H54 (cell line): ENCODE measurements around the gene RAB40B.

Experiments used
- DNase-seq: peaks from one replicate; pipeline ENCODE4 v3.0.0; 2011; ENCODE audit warnings: low spot score, mixed read lengths; ENCODE audit not compliant: insufficient read length
- FAIRE-seq: peaks from 3 replicates; lab custom pipeline; 2011; peaks lifted over from hg19 to GRCh38; lab: Jason Lieb, UNC
- POLR2A ChIP-seq: IDR thresholded peaks from 2 replicates; pipeline ENCODE4 v1.6.1; 2011; ENCODE audit warnings: low read depth, mild to moderate bottlenecking, low read length

Gene RAB40B

GRCh38 chr17:82693168-82693867 is 5.2 kb downstream of the RAB40B start:
- DNase-seq (no peak), FAIRE-seq (no peak)
- TF ChIP-seq POLR2A, result no peak

DNA sequence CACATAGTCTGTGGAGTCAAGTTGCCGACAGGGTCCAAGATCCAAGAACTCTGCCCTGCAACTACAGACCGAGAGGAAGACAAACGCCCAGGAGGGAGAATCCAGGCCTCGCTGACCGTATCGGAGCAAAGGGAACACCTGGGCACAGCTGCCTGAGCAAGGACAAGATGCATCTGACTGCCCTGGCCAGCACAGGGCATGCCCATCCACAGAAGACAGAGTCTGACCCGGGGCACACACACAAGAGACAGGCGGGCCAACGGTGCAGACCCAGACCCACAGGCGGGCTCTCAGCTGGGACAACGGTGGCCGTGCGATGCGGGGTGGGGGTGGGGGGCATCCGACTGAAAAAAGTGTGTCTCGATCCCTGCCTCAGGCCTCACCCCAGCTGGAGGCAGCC is 6.2 kb downstream of the RAB40B start:
- FAIRE-seq (no peak), DNase-seq (no peak)
- no peak for TF ChIP-seq POLR2A

GRCh38 chr17:82691714-82692113 is 6.8 kb downstream of the RAB40B start:
- FAIRE-seq (no peak), DNase-seq (no peak)
- TF ChIP-seq POLR2A, result no peak

DNA sequence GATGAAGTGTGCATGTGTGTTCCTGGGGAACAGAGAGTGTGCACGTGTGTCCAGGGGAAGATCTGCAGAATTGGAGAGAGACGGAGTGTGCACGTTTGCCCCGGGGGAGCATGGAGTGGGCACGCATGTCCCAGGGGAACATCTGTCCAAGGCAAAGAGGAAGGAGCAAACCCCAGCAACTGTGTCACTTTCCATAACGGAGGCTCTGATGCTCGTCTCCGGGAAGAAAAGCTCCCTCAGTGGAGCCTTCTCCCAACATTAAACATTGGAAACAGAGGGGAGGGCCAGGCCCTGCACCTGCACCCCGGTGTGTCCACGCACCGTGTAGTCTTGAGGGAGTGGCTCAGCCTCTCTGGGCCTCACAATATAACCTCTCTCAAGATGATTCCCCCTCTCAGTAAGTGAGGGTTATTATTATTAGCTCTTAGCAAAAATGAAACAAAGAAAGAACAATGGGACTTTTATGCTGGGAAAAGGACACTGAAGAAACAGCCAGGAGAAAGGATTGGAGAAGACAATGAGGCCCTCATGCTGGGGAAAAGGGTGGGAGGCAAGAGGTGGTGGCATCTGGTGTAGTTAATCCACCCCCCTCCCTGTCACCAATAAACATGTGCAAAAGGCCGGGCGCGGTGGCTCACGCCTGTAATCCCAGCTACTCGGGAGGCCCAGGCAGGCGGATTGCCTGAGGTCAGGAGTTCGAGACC is 7.6 kb downstream of the RAB40B start:
- TF ChIP-seq POLR2A, result no peak
- FAIRE-seq (no peak), DNase-seq (no peak)

GRCh38 chr17:82689077-82689476 is 9.4 kb downstream of the RAB40B start:
- DNase-seq (no peak), FAIRE-seq (no peak)
- TF ChIP-seq POLR2A, result no peak

DNA sequence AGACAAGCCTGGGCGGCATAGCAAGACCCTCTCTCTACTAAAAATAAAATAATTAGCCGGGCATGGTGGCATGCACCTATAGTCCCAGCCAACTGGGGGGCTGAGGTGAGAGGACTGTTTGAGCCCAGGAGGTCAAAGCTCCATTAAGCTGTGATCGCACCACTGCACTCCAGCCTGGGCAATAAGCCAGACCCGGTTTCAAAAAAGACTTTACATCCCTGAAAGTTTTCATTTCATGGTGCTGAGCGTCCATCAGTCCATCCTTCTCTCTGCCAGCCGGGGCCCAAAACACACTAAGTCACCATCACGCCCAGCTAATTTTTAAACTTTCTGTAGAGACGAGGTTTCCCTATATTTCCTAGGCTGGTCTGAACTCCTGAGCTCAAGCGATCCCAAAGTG is 10.6 kb downstream of the RAB40B start:
- DNase-seq (no peak), FAIRE-seq (no peak)
- no peak for TF ChIP-seq POLR2A

GRCh38 chr17:82687375-82687861 is 11.1 kb downstream of the RAB40B start:
- FAIRE-seq (no peak), DNase-seq (no peak)
- no peak for TF ChIP-seq POLR2A

GRCh38 chr17:82686366-82687324 is 11.9 kb downstream of the RAB40B start:
- DNase-seq (no peak), FAIRE-seq (no peak)
- TF ChIP-seq POLR2A, result no peak

DNA sequence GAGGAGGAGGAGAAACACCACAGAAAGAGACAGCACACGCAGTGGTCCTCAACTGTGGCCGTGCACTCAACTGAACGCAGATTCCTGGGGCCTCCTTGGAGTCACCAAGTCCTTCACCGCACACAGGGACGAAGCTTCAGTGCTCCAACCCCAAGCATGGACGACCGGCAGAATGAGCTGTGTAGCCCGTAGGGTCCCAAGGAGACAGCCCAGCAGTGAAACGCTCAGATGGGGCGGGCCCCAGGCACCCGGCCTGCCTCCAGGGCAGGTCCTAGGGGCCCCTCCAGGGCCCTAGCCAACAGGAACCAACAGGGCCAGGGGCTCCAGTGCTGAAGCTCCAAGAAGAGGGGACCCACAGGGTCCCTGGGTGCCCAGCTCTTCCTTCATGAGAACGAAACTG is 13.2 kb downstream of the RAB40B start:
- no peak for TF ChIP-seq POLR2A
- DNase-seq (no peak), FAIRE-seq (no peak)

DNA sequence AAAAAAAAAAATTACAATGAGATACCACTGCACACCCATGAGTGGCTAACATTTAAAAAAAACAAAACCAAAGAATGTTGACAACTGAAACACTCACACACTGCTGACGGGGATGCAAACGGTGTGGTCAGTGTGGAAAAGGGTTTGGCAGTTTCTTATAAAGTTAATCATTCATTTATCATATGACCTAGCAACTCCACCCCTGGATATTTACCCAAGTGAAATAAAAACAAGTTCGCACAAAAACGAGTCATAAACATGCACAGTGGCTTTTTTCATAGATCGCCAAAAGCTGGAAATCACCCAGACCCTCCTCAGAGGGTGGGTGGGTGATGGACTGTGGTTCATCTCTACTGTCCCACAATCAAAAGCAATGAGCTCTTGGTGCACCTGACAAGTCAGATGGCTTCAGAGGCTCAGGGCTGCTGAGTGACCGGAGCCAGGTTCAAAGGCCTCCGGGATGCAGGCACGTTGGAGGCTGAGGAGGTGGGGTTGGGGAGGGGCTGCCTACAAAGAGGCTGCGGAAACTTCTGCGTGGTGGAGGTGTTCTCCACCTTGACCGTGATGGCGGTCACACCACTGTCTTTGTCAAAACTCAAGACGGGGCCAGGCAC is 14.2 kb downstream of the RAB40B start:
- FAIRE-seq (no peak), DNase-seq (no peak)
- no peak for TF ChIP-seq POLR2A

- DNase-seq, result no peak
- TF ChIP-seq POLR2A, result no peak
- no peak for FAIRE-seq
Measured at GRCh38 chr17:82683534-82683933, 15.0 kb downstream of the RAB40B start.

GRCh38 chr17:82681547-82681946 is 17.0 kb downstream of the RAB40B start:
- TF ChIP-seq POLR2A, result no peak
- no peak for FAIRE-seq

More at GRCh38 chr17:82681547-82681946, 17.0 kb downstream of the RAB40B start:
- no peak for DNase-seq
